Stromal cell of bone marrow (primary cell): Measurements from ENCODE around the gene SHC3.

ENCODE experiments used
- DNase-seq: peaks from one replicate; pipeline ENCODE4 v3.0.0-alpha.2; 2012; ENCODE audit warnings: low read depth

Gene SHC3

GRCh38 chr9:89053301-89053700 lies 125.3 kb downstream of the SHC3 start:
- DNase-seq = no peak

GRCh38 chr9:89052470-89053097 lies 126.0 kb downstream of the SHC3 start:
- DNase-seq = no peak

- DNase-seq = no peak
These were observed 127.1 kb downstream of the SHC3 start for GRCh38 chr9:89051421-89052025.

- DNase-seq = no peak
These were observed 129.0 kb downstream of the SHC3 start for GRCh38 chr9:89049646-89050045.

GRCh38 chr9:89048616-89049015 lies 130.0 kb downstream of the SHC3 start:
- no peak for DNase-seq

- no peak for DNase-seq
These were observed 131.0 kb downstream of the SHC3 start for GRCh38 chr9:89047667-89048066.

GRCh38 chr9:89046832-89047231 lies 131.8 kb downstream of the SHC3 start:
- DNase-seq = peak; percentile 84

GRCh38 chr9:89044881-89045280 lies 133.7 kb downstream of the SHC3 start:
- no peak for DNase-seq

- DNase-seq = no peak
These were observed 134.5 kb downstream of the SHC3 start for GRCh38 chr9:89044104-89044503.

- no peak for DNase-seq
These were observed 135.6 kb downstream of the SHC3 start for GRCh38 chr9:89042984-89043383.

GRCh38 chr9:89039664-89040063 lies 139.0 kb downstream of the SHC3 start:
- DNase-seq = no peak

GRCh38 chr9:89039104-89039465 lies 139.5 kb downstream of the SHC3 start:
- DNase-seq = no peak

- DNase-seq = peak; percentile 96
These were observed 140.1 kb downstream of the SHC3 start for GRCh38 chr9:89038382-89039103.

GRCh38 chr9:89037891-89038290 lies 140.7 kb downstream of the SHC3 start:
- no peak for DNase-seq

GRCh38 chr9:89037346-89037745 lies 141.3 kb downstream of the SHC3 start:
- DNase-seq = no peak

GRCh38 chr9:89036891-89037290 lies 141.7 kb downstream of the SHC3 start:
- no peak for DNase-seq

GRCh38 chr9:89036383-89036782 lies 142.2 kb downstream of the SHC3 start:
- DNase-seq = no peak

GRCh38 chr9:89032661-89033060 lies 146.0 kb downstream of the SHC3 start:
- DNase-seq = no peak

GRCh38 chr9:89032173-89032572 lies 146.4 kb downstream of the SHC3 start:
- DNase-seq = no peak

- no peak for DNase-seq
These were observed 148.8 kb downstream of the SHC3 start for GRCh38 chr9:89029788-89030187.

GRCh38 chr9:89026876-89027275 lies 151.7 kb downstream of the SHC3 start:
- no peak for DNase-seq

GRCh38 chr9:89025553-89025952 lies 153.1 kb downstream of the SHC3 start:
- DNase-seq = no peak

GRCh38 chr9:89024727-89025126 lies 153.9 kb downstream of the SHC3 start:
- DNase-seq = no peak

GRCh38 chr9:89023740-89024139 lies 154.9 kb downstream of the SHC3 start:
- DNase-seq = no peak
